HPDE6-E6E7 (cell line): ENCODE data around the gene SCAF1.

ENCODE experiments used
- DNase-seq: peaks from one replicate; pipeline ENCODE4 v3.0.0; 2011; ENCODE audit warnings: missing footprints; ENCODE audit errors: extremely low spot score

SCAF1 gene

GRCh38 chr19:49646586-49646985, 4.6 kb downstream of the SCAF1 start:
- no peak for DNase-seq

GRCh38 chr19:49651029-49651819, 9.2 kb downstream of the SCAF1 start:
- no peak for DNase-seq

GRCh38 chr19:49651820-49652550, 10.0 kb downstream of the SCAF1 start:
- DNase-seq = no peak

- no peak for DNase-seq
Observed at GRCh38 chr19:49652551-49653465, 10.8 kb downstream of the SCAF1 start.

GRCh38 chr19:49653466-49653806, 11.4 kb downstream of the SCAF1 start:
- no peak for DNase-seq

GRCh38 chr19:49654581-49654980, 12.6 kb downstream of the SCAF1 start:
- DNase-seq = no peak

- DNase-seq = no peak
Observed at GRCh38 chr19:49655570-49656455, 13.8 kb downstream of the SCAF1 start.

- no peak for DNase-seq
Observed at GRCh38 chr19:49656456-49657109, 14.6 kb downstream of the SCAF1 start.

- no peak for DNase-seq
Observed at GRCh38 chr19:49657493-49658138, 15.6 kb downstream of the SCAF1 start.

- no peak for DNase-seq
Observed at GRCh38 chr19:49658139-49658517, 16.1 kb downstream of the SCAF1 start.

GRCh38 chr19:49658566-49659442, 16.8 kb downstream of the SCAF1 start:
- DNase-seq = no peak

- DNase-seq = no peak
Observed at GRCh38 chr19:49660338-49660961, 18.4 kb downstream of the SCAF1 start.

- DNase-seq = no peak
Observed at GRCh38 chr19:49662011-49662410, 20.0 kb downstream of the SCAF1 start.

- DNase-seq = no peak
Observed at GRCh38 chr19:49663224-49663623, 21.2 kb downstream of the SCAF1 start.

- DNase-seq = peak; percentile 93
Observed at GRCh38 chr19:49664171-49665035, 22.4 kb downstream of the SCAF1 start.

GRCh38 chr19:49665036-49665350, 23.0 kb downstream of the SCAF1 start:
- no peak for DNase-seq

GRCh38 chr19:49665351-49666119, 23.5 kb downstream of the SCAF1 start, which contains the start of the genes BCL2L12 and IRF3:
TSS of gene BCL2L12 (plus strand) at chr19:49665933. CDS start at chr19:49666693, 760 bp downstream.
TSS of gene IRF3 (minus strand) at chr19:49665857. CDS start at chr19:49664838, 1,019 bp downstream.
- peak; percentile 97 for DNase-seq
